Right renal pelvis (tissue), 4 donors: ENCODE data around the gene ADTRP. TPM values are rescaled to one million over a fixed set of nuclear protein-coding genes. Genes with fewer than 3 reads are reported as not detected.
"Not testable (repeated sequence)": the region's sequence is repeated elsewhere in the genome, so short reads cannot be mapped to it uniquely, and the experiment has no call there.

ENCODE experiments used
- DNase-seq, 4 donors: peaks; one replicate each; pipeline ENCODE4 v3.0.0-alpha.2; 2013; ENCODE audit warnings: low read depth in 4 of 4, low spot score in 3 of 4, missing footprints in 1 of 4
- polyA plus RNA-seq, 4 donors: library from polyadenylated mRNA; unstranded; fragments of 120-200 nt; gene quantifications; one replicate each; pipeline ENCODE4 v1.2.1, GENCODE V29; 2013; ENCODE audit not compliant: insufficient read length in 4 of 4

The ADTRP gene
- polyA plus RNA-seq, 4 donors, result 1.3 to 3.1 (median 2.7) TPM

DNA sequence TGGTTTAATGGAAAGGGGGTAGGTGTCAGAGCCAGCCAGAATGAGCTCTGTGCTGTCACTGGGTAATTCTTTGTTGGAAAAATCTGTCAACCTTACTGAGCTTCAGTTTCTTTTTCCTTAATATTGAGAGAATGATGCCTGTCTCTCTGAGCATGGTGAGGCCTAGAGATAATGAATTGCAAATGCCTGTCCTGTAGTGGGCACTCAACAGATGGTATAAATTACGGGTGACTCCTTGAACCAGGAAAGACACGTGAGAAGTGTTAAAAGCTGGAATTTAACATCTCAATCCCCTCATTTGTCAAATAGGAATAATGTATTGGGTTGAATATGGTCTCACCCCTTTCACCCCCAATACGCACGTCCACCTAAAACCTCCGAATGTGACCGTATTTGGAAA, 74.9 kb downstream of the ADTRP start:
- no peak for DNase-seq

DNA sequence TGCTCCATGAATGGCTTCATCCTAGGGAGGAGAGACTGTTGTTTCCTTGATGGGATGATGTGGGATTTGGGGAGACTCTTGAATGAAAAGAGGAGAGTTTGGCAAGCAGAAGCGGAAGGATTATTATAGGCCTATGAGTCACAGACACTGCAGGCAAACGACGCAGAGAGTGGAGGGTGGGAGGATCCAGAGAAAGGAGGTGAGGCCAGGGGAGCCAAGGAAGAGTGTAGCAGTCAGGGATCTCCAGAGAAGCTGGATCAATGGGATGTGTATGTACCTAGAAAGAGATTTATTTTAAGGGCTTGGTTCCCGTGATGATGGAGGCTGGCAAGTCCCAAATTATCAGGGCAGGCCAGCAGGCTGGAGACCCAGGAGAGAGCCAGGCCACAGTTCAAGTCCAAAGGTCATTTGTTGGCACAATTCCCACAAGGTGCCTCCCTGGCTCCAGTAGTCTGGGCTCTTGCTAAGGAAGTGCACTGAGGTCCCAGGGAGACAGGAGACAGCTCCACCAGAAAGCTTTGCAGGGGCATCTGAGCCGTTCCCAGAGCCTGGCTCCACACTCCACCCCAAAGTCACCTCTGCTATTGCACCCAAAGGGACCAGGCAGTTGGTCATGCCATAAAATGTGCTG, 76.0 kb downstream of the ADTRP start:
- DNase-seq, result no peak

DNA sequence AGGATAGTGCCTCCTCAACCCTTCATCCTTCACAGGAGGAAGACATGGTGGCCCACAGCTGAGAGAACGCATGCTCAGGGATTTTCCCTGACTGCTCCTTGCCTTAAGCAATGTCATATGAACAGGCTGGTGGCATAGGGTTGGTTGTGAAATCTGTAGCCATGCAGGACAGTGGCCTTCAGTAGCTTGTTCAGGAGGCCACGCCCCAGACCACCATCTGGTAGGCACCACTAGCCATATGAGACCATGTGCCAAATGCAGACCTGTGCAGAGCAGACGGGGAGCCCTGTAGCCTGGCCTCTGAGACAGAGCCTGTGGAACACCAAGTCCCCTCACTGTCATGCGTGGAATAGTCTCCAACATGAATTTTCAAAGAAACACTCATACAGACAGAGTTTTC, 76.5 kb downstream of the ADTRP start:
- no peak for DNase-seq

DNA sequence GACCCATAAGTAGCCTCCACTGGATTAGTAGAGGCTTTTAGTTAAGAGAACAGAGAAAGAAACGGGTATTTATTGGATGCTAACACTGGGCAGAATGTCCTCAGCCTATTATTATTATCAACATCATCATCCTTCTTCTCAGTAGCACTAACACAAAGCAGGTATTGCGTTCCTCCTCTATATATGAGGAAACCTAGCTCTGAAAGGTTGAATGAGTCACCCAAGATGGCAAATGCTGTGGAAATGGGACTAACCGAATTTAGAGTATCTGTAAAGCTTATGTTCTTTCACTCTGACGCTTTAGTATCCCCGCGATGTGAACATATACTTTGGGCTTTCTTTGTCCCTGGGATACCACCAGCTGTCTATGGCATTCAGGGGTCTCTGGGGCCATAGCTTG, 77.0 kb downstream of the ADTRP start:
- no peak for DNase-seq

DNA sequence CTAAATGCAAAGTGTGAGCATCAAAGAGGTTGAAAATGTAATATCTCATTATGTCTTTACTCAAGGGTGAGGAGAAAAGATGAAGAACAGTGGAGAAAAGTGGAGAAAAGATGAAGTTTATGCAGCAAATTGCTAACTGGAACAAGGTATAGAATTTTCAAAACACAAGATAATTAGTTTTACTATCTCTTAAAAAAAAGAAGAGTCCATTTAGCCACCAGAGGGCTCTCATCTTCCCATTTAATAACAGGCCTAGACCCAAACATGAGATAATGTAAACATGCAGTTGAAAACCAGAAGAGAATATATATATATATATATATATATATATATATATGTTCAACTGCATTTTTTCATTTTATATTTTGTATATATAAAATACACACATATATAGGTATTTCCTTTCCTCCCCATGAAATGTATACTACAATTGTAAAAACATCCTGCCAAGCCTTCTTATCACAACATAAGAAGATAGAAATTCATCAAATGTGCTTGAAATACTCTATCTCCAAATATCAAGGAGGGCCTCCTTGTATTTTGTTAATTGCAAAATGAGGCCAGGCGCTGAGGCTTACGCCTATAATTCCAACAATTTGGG, 78.4 kb downstream of the ADTRP start:
- no peak for DNase-seq

DNA sequence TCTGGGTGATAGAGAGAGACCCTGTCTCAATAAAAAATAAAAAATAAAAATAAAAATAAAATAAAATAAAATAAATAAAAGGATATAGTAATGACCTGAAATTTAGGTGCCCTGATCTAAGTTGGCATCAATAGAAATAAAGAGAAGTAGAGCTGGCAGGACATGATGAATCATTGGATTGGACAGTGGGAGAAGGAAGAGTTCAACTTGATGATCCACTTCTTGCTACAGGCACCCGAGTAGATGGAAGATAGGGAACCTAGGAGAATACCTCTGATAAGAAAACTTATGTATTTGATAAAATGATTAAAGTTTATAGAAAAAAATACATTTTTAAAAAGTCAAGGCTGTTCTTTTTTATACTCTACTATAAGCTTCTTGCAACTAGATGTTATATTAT, 79.0 kb downstream of the ADTRP start:
- no peak for DNase-seq

DNA sequence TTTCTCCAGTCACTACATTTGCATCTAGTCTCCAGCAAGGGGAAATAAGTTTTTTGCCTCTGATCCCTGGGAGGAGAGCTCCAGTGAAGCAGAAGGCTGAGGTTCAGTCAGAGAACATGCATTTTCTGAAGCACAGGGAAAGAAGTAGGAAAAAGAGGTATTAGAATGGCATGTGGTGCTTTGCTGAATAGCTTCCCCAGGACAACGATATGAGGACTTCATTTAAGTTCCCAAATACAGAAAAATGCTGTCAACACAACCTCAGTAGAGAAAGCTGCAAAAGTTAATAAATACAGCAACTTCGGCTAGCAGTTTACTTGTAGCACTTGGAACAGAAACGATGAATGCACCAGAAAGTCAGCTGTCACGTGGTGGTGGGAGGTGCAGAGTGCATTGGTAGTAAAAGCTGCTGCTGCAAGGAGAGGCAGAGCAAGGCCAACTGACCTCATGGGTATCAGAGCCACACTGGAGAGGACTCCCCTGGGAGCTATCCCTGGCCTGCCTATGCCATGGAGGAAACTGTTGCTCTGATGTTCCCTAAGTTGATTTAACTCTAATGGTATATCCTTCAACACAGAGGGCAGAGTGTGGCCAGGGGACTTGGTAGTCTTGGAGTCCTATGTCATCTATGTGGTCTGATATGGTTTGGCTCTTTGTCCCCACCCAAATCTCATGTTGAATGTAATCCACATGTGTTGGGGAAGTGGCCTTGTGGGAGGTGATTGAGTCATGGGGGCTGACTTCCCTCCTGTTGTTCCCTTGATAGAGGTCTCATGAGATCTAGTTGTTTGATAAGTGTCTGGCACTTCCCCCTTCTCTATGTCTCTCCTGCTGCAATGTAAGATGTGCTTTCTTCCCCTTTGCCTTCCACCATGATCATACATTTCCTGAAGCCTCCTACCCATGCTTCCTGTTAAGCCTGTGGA, 85.9 kb downstream of the ADTRP start:
- no peak for DNase-seq

DNA sequence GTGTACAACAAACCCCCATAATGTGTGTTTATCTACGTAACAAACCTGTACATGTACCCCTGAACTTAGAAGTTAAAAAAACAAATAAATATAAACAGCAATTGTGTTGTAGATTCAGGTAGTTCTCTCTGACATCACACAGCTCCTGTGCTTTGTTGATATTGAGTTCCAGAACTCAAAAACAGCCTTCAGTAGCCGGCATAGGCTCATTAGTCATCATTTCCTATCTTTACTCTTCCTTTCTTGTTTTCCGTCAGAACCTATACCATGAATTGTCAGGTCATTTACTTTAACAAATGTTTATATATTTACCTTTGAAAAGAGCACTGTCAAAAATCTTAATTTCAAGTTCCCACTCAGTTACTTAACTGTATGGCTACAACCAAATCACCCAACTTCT, 88.8 kb downstream of the ADTRP start:
- no peak for DNase-seq

DNA sequence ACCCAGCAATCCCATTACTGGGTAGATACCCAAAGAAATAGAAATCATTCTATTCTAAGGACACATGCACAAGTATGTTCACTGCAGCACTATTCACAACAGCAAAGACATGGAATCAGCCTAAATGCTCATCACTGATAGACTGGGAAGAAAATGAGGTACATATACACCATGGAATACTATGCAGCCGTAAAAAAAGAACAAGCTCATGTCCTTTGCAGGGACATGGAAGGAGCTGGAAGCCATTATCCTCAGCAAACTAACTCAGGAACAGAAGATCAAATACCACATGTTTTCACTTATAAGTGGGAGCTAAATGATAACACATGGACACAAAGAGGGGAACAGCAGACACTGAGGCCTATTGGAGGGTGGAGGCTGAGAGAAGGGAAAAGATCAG, 89.2 kb downstream of the ADTRP start:
- DNase-seq, result not testable (repeated sequence)

DNA sequence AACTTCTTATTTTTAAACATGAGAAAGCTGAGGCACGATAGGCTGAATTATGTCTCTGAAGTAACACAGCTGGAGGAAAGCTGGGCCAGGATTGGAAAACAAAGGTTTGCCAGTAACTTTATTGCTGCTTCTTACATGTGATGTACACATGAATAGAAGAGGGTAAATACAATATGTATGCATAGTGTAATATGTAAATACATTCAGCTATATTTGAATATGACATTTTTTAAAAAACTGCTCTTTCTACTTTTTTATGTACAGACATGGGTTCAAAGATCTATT, 90.2 kb downstream of the ADTRP start:
- no peak for DNase-seq

DNA sequence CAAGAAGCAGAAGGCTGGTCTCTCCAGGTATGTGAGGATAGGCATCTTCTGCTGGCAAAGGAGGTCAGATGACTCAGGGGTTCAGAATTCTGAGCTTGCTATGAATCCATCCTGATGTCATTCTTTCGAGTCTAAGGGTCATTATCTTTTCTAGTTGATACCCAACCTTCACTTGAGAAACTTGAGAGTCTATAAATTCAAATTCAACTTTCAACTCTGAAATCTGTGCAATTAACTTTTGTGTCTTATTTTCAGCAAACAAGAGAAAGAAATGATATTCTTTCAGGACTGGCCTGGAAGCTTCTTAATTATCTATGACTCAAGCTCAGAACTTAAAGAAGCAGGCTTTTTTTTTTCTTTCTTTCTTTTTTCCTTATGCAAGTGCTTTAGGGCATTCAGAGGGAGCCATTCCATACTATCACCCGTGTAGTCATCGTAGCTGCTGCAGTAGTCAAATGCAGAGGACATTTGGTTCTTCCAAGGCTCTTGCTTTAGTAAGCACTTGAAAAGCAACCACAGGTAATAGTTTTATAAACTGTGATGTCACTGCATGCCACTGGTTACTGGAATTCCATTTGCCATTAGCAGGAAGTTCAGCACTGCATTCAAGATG, 93.0 kb downstream of the ADTRP start:
- no peak for DNase-seq

DNA sequence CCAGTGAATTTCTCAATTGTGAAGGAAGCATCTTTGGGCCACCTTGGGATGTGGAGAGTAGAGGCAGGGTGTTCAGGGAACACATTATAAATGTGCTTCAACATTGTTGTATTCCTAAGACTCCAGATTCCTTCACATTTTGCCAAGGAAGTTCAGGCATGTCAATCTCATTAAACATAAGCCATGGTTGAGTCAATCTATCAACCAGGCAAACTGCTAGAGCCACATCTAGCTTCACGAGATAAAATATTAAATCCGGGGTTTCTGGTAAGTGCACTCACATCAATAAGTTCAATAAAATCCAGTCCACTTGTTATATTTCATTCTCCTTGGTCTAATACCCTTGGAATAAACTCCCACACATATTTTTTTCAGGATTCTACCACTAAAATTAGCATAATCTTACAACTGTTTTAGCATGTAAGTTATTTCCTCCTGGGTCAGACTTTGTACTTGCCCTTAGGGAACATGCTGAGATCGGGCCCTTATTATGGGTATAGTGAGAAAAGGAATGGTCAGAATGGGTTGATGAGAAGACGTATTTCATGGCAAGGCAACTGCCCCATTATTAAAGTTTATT, 93.6 kb downstream of the ADTRP start:
- DNase-seq, result no peak

DNA sequence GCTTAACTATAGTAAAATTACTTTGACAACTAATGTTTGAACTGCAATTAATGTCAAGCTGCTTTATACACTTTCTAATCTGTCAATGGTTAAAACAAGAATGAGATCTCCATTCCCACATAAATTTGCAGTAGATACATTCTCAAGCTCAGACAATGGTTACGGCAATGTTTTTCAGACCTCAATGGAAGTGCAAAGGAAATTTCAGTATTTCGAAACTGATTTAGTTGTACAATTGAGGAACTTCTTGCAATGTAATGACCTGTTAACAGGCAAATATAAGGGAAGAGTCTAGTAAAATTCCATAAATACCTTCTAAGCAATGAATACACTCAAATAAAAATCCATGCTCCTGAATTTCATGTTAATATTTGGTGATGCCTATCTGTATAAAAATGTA, 94.7 kb downstream of the ADTRP start:
- no peak for DNase-seq

DNA sequence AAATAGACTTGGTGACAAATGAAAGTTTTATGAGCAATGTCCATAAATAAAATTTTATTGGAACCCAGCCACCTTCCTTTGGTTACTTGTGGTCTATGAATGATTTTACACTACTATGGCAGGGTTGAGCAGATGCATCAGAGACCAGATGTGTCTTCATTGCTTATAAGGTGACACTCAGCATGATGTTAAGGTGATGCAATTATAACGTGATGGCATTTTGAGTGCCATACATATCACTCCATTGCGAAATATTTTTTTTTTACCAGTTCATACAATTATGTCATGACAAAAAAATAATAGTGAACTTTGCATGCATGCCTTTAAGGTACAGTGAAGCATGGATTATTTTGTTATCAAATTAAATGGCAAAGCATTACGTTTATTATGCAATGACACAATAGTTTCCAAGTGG, 96.0 kb downstream of the ADTRP start:
- no peak for DNase-seq

DNA sequence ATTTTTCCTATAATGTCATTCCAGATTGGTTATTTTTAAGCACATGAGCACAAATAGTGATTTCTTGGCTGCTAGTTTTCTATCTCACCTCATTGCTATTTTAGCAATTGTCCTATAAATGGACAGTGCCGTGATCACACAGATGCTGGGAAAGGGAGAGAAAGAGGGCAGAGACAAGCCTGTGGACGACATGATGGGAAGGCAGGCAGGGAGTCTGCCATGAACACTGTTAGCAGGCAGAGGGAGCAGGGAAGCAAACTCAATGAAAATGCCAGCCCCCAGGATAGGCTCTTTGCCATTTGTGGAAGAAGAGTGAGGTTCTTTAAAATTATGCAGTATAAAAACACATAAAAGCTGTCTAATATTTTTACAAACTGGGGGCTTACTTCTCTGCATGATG, 96.8 kb downstream of the ADTRP start:
- no peak for DNase-seq

DNA sequence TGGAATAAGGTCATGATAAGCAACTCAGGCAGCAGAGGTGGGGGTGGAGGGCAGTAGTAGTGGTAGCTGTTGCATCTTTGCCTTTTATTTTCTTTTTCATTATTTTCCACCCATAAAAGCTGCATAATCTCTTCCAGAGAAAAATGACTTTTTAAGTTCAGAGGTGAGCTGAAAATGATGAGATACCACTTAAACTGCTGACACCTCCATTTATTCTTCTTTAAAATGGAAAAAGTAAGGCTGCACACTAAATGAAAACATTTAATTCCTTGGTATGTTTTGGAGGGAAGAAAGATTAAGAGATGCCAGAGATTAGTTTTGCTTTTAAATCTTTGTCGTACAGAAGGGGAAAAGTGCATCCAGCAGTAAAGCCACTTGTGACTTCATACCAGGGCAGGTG, 97.2 kb downstream of the ADTRP start:
- DNase-seq, result no peak

DNA sequence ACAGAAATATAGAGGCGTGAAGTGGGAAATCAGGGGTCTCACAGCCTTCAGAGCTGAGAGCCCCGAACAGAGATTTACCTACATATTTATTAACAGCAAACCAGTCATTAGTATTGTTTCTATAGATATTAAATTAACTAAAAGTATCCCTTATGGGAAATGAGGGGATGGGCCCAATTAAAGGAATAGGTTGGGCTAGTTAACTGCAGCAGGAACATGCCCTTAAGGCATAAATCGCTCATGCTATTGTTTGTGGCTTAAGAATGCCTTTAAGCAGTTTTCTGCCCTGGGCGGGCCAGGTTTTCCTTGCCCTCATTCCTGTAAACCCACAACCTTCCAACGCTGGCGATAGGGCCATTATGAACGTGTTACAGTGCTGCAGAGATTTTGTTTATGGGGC, 98.1 kb downstream of the ADTRP start:
- DNase-seq, result not testable (repeated sequence)

DNA sequence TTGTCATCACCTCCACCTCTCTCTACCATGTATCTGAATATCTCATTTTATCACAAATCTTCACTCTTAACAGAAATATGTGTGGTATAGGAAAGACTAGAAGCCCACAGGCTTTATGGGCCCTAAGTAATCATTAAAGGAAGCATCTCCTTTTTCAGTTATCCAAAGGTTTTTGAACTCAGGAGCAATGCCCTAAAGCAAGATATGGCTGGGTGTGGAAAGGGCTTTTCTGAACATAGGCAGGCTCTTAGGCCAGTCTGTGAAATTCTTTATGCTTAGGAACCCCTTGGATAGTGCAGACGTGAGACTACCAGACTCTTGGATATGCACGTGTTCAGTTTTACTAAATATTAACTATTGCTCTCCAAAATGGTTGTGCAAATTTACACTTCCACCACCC, 99.5 kb downstream of the ADTRP start:
- DNase-seq, result no peak

DNA sequence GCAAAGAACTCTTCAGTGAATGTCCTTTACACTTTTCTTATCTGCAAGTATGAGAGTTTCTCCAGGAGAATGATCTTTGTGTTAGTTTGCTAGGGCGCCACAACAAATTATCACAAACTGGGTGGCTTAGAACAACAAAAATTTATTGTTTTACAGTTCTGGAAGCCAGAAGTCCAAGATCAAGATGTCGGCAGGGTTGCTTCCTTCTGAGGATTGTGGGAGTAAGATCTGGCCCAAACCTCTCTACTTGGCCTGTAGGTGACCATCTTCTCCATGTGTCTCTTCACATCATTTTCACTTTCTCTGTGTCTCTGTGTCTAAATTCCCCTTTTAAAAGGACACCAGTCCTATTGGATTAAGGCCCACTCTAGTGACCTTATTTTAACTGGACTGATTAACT, 103.0 kb downstream of the ADTRP start:
- no peak for DNase-seq

DNA sequence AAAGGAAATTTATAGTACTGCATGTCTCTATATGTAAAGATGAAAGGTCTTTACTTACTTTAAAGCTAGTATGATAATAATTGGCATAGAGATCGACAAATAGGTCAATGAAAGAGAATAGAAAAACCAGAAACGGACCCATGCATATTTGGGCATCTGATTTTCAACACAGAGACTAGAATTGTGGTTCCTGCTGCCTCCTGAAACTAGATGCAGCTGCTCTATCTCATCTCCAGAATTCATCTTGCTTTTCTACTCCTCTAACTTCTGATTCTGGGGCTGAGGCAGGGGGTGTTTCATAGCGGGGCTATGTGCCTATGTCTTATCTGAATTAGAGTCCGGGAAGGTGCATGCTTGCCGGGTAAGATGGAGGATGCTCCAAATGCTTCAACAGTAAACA, 105.9 kb downstream of the ADTRP start:
- no peak for DNase-seq

DNA sequence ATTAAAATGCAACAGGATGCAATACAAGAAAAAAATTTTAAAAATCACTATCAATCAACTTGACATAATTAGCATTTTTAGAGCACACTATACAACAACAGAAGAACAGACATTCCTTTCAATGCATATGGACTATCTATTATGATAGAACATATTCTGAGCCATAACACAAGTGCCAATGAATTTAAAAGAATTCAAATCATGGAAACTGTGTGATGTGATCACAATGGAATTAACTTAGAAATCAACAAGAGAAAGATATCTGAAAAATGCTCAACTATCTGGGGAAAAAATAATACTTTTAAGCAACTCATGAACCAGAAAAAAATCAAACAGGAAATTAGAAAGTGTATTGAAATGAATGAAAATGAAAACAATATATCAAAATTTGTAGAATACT, 106.3 kb downstream of the ADTRP start:
- no peak for DNase-seq
